Measurements from ENCODE around the gene PGBD1. TPM values are rescaled to one million over a fixed set of nuclear protein-coding genes. Genes with fewer than 3 reads are reported as not detected.

Gene PGBD1
- polyA plus RNA-seq, 1 of the 3 experiments (the other 2 are of a cell fraction): 2.5 TPM

GRCh38 chr6:28264834-28265401 lies 16.5 kb upstream of the PGBD1 start:
- H3K9me3 ChIP-seq: no peaks in the 10 kb centered on the region
- CTCF ChIA-PET: no interaction called here

GRCh38 chr6:28266563-28266961 lies 14.8 kb upstream of the PGBD1 start:
- TF ChIP-seq TAF1 (IDR thresholded peaks at IDR 0.05; ENCODE audit: borderline replicate concordance, low read depth, low read length) (no peak), REST (IDR thresholded peaks at IDR 0.05; ENCODE audit: low read depth, low read length) (no peak), JUND (IDR thresholded peaks at IDR 0.05) (no peak), NRF1 (IDR thresholded peaks at IDR 0.05; ENCODE audit: low read depth, low read length) (no peak), RCOR1 (IDR thresholded peaks at IDR 0.05; ENCODE audit: low read length) (no peak), FOSL2 (IDR thresholded peaks at IDR 0.05; ENCODE audit: borderline replicate concordance, low read depth) (no peak), RAD21 (IDR thresholded peaks at IDR 0.05; ENCODE audit: low read length) (no peak), MAX (IDR thresholded peaks at IDR 0.05; ENCODE audit: low read depth) (no peak), RXRA (IDR thresholded peaks at IDR 0.05; ENCODE audit: borderline replicate concordance, low read depth) (no peak), FOXJ3 (CRISPR knock-in tag; IDR thresholded peaks at IDR 0.05) (no peak), FOXM1 (IDR thresholded peaks at IDR 0.05; ENCODE audit: low read depth) (no peak), GATA2 (CRISPR knock-in tag; IDR thresholded peaks at IDR 0.05) (no peak), ZBTB33 (IDR thresholded peaks at IDR 0.05; ENCODE audit: borderline replicate concordance, low read depth) (no peak), EP300 (IDR thresholded peaks at IDR 0.05; ENCODE audit: borderline replicate concordance in 1 of 2, low read depth in 1 of 2, low read length in 1 of 2) (no peak)
- H3F3A ChIP-seq (replicated peaks; ENCODE audit: insufficient read depth): peaks cover 25% of the 10 kb centered on the region
- H3K27ac ChIP-seq (ENCODE audit: low read depth in 2 of 2, low read length in 1 of 2): peak overlapping the region; percentile 71 to 96
- no peaks in the 10 kb centered on the region for H3K36me3 ChIP-seq (replicated peaks in 1 of 2; ENCODE audit: control insufficient read depth in 1 of 2, insufficient read depth in 2 of 2, low read length in 1 of 2)
- H3K9me2 ChIP-seq: no peaks in the 10 kb centered on the region
- H3K4me2 ChIP-seq: peak overlapping the region; percentile 83
- peak overlapping the region; percentile 76 to 85 for H3K4me3 ChIP-seq (ENCODE audit: low read depth in 2 of 2, low read length in 1 of 2)
- no peak for DNase-seq
- peak overlapping the region; percentile 83 for H3K9ac ChIP-seq
- no peaks in the 10 kb centered on the region for H4K20me1 ChIP-seq (ENCODE audit: insufficient read depth)
- WGBS (ENCODE audit: low lambda C conversion rate): 5% methylated on average over 5 of the region's 5 CpGs
- H3K79me2 ChIP-seq (ENCODE audit: insufficient read depth): peaks cover 43% of the 10 kb centered on the region
- no peaks in the 10 kb centered on the region for H3K9me3 ChIP-seq
- ChIA-PET CTCF (interaction anchor here (0.6 to 3.8 kb wide), 6 partner anchors 14 to 133 kb away, joined by 3 to 29 read pairs (median 3); partner anchors contain the start of genes PGBD1 and ZKSCAN4), POLR2A (interaction anchor here (1.0 to 2.7 kb wide), 9 partner anchors 14 to 133 kb away, joined by 3 to 29 read pairs (median 5); partner anchors contain the start of genes PGBD1, ZKSCAN3, ZKSCAN4 and ZKSCAN8)
- no peaks in the 10 kb centered on the region for H3K27me3 ChIP-seq (ENCODE audit: insufficient read depth)
- peaks cover 0 to 10% of the 10 kb centered on the region in 2 experiments; a peak in 3 of 4 replicates for H3K4me1 ChIP-seq (ENCODE audit: control insufficient read depth in 1 of 2, insufficient read depth in 2 of 2, low read depth in 1 of 2, low read length in 1 of 2)
- peak overlapping the region; percentile 94 for H2AFZ ChIP-seq (ENCODE audit: low read depth)

More at GRCh38 chr6:28264834-28265401, 16.5 kb upstream of the PGBD1 start:
- no peak overlapping the region for H3K4me3 ChIP-seq (ENCODE audit: low read depth in 2 of 2, low read length in 1 of 2)
- WGBS (ENCODE audit: low lambda C conversion rate): 32% methylated on average over 4 of the region's 4 CpGs
- no peak for DNase-seq
- H3K27me3 ChIP-seq (ENCODE audit: insufficient read depth): no peaks in the 10 kb centered on the region
- H3F3A ChIP-seq (replicated peaks; ENCODE audit: insufficient read depth): peaks cover 25% of the 10 kb centered on the region
- POLR2A ChIA-PET: interaction anchor here (2.7 kb wide), 1 partner anchor 12 kb away, joined by 29 read pairs; the partner anchor contains the start of gene ZKSCAN4
- H4K20me1 ChIP-seq (ENCODE audit: insufficient read depth): no peaks in the 10 kb centered on the region
- H3K36me3 ChIP-seq (replicated peaks in 1 of 2; ENCODE audit: control insufficient read depth in 1 of 2, insufficient read depth in 2 of 2, low read length in 1 of 2): no peaks in the 10 kb centered on the region
- peaks cover 0 to 10% of the 10 kb centered on the region in 2 experiments; a peak in 3 of 4 replicates for H3K4me1 ChIP-seq (ENCODE audit: control insufficient read depth in 1 of 2, insufficient read depth in 2 of 2, low read depth in 1 of 2, low read length in 1 of 2)
- TF ChIP-seq GATA2 (CRISPR knock-in tag; IDR thresholded peaks at IDR 0.05) (no peak), FOSL2 (IDR thresholded peaks at IDR 0.05; ENCODE audit: borderline replicate concordance, low read depth) (peak; percentile 39; the same call in 1 of the 2 replicates)
- peaks cover 28% of the 10 kb centered on the region for H3K79me2 ChIP-seq (ENCODE audit: insufficient read depth)
- no peak overlapping the region for H3K9ac ChIP-seq
- H3K4me2 ChIP-seq: no peak overlapping the region
- H3K27ac ChIP-seq (ENCODE audit: low read depth in 2 of 2, low read length in 1 of 2): no peak overlapping the region
- no peak overlapping the region for H2AFZ ChIP-seq (ENCODE audit: low read depth)
- H3K9me2 ChIP-seq: no peaks in the 10 kb centered on the region
